HG02571 (cell line): ENCODE data around the gene CTLA4.
A peak's percentile ranks its signal among the peaks of the same experiment; 100 is the strongest.

ENCODE experiments used
- ATAC-seq: cut with Tn5 transposase; IDR thresholded peaks from one replicate; pipeline ENCODE4 v1.9.1; 2021; ENCODE audit warnings: mild to moderate bottlenecking, moderate library complexity; ENCODE audit not compliant: unreplicated experiment

CTLA4 gene

DNA sequence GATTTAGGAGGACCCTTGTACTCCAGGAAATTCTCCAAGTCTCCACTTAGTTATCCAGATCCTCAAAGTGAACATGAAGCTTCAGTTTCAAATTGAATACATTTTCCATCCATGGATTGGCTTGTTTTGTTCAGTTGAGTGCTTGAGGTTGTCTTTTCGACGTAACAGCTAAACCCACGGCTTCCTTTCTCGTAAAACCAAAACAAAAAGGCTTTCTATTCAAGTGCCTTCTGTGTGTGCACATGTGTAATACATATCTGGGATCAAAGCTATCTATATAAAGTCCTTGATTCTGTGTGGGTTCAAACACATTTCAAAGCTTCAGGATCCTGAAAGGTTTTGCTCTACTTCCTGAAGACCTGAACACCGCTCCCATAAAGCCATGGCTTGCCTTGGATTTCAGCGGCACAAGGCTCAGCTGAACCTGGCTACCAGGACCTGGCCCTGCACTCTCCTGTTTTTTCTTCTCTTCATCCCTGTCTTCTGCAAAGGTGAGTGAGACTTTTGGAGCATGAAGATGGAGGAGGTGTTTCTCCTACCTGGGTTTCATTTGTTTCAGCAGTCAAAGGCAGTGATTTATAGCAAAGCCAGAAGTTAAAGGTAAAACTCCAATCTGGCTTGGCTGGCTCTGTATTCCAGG lies at the start of gene CTLA4:
Gene CTLA4 (plus strand): TSS at position 211 of the 640 bp plus-strand sequence. CDS start 172 bp downstream, at position 383.
- ATAC-seq, result no peak

DNA sequence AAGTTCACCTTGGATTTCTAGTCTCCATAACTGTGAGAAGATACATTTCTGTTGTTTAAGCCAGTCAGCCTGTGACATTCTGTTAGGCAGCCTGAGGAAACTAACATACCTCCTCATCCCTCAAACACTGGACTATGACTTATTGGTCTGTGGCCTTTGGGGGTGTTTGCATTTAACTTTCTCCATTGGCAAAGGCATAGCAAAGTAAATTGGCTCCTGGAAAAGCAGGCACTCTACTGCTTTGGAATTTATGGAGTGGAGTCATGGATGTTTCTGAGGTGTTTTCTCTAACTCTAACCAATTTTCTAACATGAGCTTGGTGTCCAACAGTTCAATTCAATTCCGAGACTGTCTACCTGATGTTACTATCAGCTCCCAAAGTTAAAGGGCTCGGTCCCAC lies 48.9 kb upstream of the CTLA4 start:
- ATAC-seq, result no peak

DNA sequence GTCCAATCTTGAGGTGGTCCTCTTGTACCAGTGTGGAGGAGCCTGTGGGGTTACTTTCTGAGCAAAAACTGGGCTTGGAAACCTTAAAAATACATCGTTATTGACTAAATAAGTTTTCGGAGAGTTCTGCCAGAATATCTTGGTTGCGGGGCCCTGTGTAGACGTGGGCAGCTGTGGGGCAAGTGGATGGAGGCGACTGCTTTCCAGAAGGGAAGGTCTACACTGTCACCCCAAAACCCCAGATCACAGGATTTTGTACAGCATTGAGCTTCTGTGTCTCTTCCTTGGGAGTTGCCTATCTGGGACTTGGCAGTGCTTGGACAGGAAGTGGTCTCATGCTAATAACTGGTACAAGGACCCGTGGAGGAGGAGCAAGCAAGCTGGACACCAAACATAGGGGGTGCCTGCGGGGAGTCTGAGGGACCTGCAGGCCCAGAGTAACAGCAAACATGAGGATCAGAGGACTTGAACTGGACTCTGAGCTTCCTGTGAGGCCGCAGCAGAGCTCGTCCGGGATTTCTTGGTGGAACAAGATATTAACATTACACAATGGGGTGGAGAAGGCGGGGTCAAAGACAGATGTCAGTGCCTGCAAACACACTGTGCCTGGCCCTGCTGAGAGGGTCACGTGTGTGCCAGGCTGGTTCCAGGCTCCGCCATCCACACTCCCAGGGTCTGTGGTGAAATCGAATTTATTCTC lies 48.0 kb upstream of the CTLA4 start:
- no peak for ATAC-seq

DNA sequence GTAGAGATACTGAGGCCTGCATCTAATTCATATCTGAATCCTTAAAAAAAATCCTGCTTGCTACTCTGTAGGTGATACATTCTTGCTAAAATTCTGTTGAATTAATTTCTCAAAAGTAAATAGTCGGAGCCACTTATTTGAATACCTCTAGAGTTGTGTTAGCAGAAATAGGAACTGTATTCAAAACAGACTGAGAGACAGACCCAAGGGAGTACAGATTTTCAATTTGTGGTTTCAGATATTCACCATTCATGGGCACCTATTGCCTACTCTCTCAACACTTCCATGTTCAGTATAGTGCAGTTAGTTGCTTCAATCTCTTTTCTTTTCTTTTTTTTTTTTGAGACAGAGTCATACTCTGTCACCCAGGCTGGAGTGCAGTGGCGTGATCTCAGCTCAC lies 46.6 kb upstream of the CTLA4 start:
- peak; percentile 92 for ATAC-seq

DNA sequence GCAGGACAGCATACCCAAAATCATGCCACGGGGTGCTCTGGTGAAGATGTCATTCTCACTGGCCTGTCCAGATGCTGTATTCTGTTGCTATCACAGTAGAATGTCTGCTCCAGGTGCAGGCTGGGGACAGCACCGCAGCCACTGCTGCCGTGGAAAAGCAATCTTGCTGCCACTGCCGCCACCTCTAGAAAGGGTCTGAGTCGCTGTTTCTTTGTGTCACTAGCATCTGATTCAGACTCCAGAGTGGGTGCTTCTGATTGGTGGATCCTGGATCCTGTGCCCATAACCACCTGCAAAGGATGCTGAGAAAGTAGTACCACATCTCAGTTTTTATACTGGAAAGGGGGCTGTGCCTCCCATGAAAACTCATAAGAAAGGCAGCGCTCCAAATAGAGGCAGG lies 45.3 kb upstream of the CTLA4 start:
- ATAC-seq, result no peak

DNA sequence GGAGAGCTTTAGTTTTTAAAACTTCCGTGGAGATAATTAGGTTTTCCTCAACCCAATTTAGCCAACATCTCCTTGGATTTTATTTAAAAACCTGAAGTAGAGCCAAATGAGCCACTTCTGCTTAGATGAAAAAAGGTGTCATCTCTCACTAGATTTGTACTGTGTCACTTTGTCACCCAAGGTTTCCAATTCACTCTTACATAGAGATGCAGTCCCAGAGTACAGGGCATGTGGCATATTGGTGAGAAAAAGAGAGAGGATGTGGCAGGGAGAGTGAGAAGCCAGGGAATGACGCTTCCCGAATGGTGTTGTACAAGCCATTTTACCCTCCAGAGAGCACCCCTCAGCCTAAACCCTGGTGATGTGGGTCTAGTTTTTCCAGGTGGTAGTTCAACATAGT lies 44.4 kb upstream of the CTLA4 start:
- no peak for ATAC-seq

DNA sequence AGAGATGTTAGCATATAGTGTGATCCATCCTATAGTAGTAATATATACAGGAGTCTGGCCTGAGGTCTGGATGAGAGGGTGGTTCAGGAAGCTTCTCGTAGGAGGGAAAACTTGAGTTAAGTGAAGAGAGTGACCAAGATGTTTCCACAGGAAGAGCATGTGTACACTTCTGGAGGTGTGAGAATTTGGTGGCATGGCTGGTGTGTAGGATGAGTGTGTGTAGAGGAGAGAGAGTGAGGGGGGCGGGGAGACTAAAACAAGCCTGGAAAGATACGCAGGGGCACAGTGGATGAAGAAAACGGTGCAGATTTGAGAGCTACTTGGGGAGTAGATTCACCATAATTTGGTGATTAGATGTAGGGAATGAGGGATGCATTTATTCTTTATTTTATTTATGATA lies 43.5 kb upstream of the CTLA4 start:
- ATAC-seq, result no peak

DNA sequence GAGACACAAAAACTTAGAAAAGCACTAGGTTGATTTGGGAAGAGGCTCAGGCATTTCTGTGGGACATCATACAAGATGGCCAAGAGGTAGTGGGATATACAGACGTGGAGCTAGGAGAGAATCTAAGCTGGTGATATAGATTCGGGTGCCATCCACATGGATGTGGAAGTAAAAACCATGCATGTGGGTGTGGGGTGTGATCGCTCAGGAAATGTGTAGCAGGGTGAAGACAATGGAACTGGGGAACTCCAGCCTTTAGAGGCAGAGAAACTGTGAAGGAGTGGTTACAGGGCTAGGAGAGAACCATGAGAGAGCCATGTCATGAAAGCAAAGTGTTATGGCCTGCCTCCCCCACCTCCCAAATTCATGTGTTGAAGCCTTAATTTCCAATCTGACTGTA lies 43.0 kb upstream of the CTLA4 start:
- ATAC-seq, result no peak

DNA sequence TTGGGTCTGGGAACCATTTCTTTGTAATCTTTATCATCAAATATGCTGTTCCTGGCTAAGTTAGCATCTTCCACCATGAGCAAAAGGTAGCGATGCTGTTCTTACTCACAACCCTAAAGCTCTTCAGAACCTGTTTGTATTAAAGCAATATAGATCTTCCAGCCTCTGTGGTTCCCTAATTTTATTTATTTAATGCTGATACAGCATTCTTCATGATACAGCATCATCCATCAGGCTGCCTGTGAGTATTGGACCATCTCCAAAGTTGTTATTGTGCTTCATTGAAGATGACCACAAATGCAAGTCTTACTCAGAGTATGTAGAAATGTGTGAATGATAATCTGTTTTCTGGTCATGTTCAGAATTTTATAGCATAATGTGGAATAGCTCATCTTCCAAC lies 40.9 kb upstream of the CTLA4 start:
- no peak for ATAC-seq

DNA sequence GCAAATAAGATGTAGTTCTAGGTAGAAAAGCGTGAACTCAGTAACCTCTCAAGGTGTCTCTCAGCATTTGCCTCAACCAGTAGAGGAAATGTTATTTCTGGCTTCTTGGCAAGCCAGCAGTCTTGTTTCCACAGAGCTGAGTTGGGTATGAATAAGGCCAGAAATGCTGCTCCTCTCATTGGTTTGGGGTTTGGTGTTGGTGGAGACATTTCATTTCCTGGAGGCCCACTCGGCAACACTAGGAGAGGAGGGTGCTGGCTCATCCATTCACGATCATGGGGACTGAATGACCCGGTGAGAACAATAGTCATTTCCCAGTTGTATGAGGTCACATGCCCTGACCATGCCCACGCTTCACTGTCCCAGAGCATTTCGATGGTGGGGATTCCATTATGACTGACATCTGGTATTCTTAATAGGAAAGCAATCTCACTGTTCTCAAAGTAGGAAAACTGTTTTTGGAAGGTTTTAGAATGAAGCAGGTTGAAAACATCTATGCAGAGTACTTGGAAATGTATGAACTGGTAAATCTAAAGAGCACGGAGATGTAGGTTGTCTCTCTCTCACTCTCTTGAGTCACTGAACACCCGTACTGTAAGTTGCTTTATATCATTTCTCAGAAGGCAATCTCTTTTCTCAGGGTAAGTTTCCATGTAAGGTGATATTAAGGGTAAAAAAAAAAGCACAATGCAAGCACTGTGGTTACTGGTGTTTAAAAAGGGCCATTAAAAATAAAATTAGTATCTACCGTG lies 37.1 kb upstream of the CTLA4 start:
- no peak for ATAC-seq

DNA sequence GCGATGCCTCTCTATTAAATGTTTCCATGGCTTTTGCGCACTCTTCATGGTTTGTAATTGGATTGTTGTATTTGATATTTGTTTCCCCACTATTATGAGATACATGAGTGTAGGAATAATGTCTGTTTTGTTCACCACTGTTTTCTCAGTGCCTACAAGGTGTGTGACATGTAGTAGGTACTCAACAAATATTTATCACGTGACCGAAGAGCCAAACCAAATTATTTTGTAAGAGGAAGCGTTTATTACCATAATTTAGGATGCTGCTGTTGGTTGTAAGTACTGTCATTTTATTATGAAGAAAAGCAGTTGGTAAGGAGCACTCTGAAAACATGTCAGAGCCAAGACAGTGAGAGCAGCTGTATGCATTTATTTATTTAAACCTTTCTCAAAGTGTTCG lies 32.2 kb upstream of the CTLA4 start:
- no peak for ATAC-seq

DNA sequence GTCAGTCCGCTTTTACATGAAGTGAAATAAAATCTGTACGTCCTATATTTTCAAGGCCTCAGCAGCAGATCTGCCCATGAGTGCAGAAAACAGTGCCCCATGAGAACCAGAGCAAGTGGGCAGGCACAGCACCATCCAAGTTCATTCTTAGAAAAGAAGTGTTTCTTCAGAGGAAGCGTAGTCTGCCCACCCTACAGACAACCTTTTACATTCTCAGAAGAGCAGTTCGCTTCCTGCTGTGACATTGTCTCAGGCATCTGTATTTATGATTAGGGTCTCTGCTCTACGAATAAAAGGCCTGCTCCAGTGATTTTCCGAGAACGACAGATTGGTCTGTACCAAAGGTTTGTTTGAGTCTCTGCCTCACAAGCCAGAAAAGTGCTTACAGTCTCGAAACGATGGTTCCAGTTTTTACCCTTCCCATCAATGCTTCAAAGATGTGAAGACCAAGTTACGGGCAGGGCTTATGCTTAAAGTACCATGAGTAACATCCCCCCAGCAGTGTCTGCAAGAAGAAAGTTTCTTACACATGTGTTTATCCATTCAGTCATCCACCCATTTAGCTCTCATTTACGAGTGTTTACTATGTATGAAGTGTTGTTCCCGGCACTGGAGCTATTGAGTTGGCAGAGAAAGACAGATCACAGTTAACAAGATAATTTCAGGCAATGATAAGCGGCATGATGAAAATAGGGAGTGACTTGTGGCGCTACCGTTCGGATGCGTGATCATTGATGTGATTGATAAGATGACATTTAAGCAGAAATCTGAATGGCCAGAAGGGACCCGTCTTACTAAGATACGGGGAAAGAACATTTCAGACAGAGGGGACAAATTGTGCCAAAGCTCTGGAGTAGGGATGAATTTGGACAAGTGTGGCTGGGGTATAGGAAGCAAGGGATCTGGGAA lies 31.4 kb upstream of the CTLA4 start:
- ATAC-seq, result no peak

DNA sequence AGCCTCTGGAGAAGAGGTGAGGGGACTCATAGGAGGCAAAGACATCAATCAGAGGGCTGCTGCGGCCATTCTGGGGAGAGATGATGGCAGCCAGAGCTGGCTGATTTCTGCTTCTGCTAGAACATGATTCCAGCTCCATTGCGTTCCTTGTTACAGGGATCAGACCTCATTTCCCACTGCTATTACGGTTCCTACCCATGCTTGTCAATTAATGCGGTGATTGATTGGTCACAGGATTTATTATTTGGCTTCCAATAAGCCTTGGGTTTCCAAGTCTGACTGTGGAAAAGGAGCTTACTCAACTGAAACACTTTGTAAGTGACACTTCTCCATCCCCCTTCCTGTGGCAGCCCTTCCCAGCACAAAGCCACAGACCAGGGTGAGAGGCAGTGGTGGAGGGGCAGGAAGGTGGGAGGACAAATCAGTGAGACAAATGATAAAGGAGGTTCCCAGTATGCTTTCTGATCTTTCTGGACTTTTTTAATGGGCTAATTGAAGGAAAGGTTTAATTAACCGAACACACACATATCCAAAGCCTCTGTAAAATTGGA lies 26.8 kb upstream of the CTLA4 start:
- ATAC-seq, result no peak

DNA sequence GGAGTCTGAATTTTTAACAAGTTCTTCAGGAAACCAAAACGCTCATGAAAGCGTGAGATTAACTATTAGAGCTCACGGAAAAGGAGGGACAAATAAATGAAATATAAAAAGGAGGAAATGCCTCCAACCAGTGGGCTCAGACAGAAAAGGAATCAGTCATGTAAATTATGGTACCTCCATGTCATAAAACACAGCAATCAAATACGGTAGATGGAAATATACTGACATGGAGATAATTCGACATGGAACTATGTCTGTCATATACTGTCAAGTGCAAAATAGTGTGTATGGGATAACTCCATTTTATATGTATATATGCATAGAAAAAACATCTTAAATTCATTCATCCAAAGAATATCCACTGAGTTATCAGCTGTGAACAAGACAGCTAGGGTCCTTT lies 25.9 kb upstream of the CTLA4 start:
- no peak for ATAC-seq

DNA sequence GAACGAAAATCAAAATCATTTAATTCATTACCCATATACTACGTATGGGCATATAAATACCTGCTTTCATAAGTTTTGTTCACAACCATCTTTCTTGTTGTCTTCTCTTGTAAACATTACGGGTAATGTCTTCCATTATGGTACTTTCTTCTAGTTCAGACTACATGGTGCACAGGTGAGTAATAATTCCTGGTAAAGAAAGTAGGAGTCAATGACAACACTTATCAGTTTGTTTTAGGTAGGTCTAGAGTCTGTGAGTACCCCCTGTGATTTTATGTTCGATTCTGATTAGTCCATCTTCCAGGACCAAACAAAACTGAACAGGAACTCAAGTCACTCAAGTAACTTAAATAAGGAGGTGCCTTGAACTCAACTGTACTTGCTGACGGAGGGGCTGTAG lies 25.2 kb upstream of the CTLA4 start:
- ATAC-seq, result no peak

DNA sequence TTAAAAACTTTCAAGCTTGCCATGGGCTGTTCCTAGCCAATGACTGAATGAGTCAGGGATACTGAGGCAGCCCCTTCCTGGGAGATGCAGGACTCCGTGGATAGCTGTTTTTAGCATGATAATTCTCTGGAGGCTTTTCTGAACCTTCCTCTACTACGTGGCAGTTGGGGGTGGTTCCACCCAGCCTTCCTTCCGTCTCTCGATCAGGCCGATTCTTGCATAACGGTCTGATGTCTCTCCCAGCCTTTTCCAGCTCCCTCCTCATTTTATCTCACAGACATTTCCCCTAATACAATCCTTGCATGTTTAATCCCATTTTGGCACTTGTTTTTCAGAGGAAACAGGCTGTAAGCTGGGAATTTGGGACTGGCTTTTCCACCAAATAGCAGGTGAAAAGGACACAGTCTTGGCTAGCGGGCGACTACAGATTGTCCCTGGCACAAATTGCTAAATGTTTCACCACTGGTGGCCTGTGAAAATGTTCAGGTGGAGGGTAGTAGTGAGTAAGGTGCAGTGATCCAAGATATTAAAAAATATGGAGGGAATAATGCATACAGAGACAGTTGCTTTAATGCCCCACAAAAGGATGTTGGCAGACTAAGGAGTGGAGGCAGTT lies 21.0 kb upstream of the CTLA4 start:
- ATAC-seq, result no peak

DNA sequence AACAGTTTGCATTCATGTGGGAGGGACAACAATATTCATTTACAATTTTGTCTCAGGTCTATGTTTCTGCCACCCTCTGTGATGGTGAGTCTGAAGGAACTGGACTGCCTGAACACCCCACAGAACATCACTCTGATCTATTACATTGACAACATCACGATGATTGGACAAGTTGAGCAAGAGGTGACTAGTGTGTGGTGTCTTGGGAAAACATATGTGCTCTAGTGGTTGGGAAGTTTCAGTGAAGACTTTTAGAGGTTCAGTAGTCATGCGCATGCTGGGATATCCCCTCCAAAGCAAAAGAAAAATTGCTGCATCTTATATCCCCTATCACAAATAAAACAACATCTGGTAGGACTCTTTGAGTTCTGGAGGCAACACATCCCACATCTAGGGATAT lies 18.6 kb upstream of the CTLA4 start:
- ATAC-seq, result no peak

DNA sequence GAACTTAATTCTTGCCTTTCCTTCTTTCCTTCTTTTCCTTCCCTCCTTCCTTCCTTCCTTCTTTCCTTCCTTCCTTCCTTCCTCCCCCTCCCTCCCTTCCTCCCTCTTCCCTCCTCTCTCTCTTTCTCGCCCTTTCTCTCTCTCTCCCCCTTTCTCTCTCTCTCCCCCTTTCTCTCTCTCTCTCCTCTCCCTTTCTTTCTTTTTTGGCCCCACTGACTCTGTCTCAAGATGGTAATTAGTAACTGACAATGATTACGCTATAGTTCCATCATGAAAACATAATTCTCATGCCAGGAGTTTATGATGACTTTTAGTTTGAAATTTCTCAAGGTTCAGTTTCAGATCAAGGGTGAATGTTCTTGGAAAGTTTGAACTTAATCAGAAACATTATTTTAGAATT lies 14.8 kb upstream of the CTLA4 start:
- no peak for ATAC-seq

DNA sequence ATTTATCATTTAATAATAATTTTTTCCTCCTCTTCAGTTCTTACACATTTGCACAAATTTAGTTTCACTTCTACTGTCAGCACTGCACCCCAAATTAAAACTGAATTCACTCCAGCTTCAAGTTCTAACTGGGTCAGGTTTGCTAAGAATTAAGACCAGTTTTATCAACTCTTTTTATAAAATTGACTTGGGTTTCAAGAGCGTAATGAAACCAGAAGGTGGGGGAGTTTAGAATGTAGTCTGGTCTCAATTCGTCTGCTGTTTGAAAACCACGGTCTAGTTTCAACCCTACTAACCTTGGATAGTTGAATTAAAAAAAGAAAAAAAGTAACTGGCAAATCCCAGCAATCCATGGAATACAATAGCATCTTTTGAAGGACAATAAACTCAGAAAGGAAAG lies 14.3 kb upstream of the CTLA4 start:
- no peak for ATAC-seq

DNA sequence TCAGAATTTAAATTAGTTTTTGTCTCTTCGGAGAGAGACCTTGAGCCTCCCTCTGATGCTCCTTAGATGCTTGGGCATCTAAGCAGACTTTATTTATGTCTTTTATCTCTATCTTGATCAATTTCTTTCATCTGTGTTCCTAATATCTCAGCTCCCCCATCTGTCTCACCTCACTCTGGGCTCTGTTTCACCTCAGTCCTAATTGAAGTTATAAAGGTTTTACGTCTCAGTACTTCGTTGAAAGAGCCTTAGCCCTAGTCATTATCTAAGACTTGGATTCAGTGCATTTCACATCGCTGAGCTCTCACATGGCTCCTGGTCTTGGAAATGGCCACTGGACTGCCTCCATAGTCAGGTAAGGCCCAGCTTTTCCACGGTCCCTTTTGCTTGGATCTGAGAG lies 13.8 kb upstream of the CTLA4 start:
- ATAC-seq, result no peak
